A549 (cell line): Measurements from ENCODE around the gene DNAJC15. TPM values are rescaled to one million over a fixed set of nuclear protein-coding genes. Genes with fewer than 3 reads are reported as not detected.

Experiments
- ATAC-seq, 2 experiments: fragments of 200-7000 bp in 1 of 2; fragments of >200 bp in 1 of 2; cut with Nextera tagmentation in 1 of 2; cut with Tn5 transposase in 1 of 2; 3 replicates each; pipeline versions ENCODE4 v1.8.0 to v1.9.1; 2018 to 2020; ENCODE audit warnings: mild to moderate bottlenecking in 1 of 2, moderate library complexity in 1 of 2
- CTCF ChIA-PET: fragments of 300-600 bp; sonication (Branson Sonifier 250); formaldehyde crosslinking; extraction: SDS; loops from one replicate; lab custom pipeline; 2021; ENCODE audit warnings: antibody characterized with exemption, inconsistent platforms; lab: Yijun Ruan, JAX
- POLR2A ChIA-PET: fragments of 350-600 bp; formaldehyde crosslinking; extraction: SDS; loops from one replicate; lab custom pipeline; 2021; ENCODE audit warnings: antibody characterized with exemption, inconsistent platforms; lab: Yijun Ruan, JAX
- DNase-seq, 2 experiments: peaks; one replicate each; pipeline versions ENCODE4 v3.0.0 to v3.0.0-alpha.2; 2011 to 2016; ENCODE audit warnings: low read depth in 1 of 2, low spot score in 1 of 2
- FAIRE-seq: peaks from 2 replicates; lab custom pipeline; 2011; peaks lifted over from hg19 to GRCh38; lab: Jason Lieb, UNC
- H3K27ac ChIP-seq, 2 experiments: fragments of >200 bp; sonication (Bioruptor Twin); formaldehyde crosslinking; 3 replicates each; pipeline ENCODE4 v1.5.1; 2016 to 2017
- H3K4me1 ChIP-seq: fragments of >200 bp; sonication (Bioruptor Twin); formaldehyde crosslinking; 3 replicates; pipeline ENCODE4 v1.6.1; 2016
- H3K4me2 ChIP-seq: fragments of >200 bp; sonication (Bioruptor Twin); formaldehyde crosslinking; 3 replicates; pipeline ENCODE4 v1.6.1; 2016
- H3K4me3 ChIP-seq: fragments of >200 bp; sonication (Bioruptor Twin); formaldehyde crosslinking; 3 replicates; pipeline ENCODE4 v1.5.1; 2016
- H3K9me3 ChIP-seq: fragments of >200 bp; sonication (Bioruptor Twin); formaldehyde crosslinking; 3 replicates; pipeline ENCODE4 v1.6.1; 2016
- BHLHE40 ChIP-seq: IDR thresholded peaks from 2 replicates; pipeline ENCODE4 v1.6.1; 2012; ENCODE audit warnings: low read depth, low read length, inconsistent platforms
- CBX2 ChIP-seq: fragments of 200-600 bp; sonication (generic); IDR thresholded peaks from 2 replicates; pipeline ENCODE4 v1.6.1; 2016; ENCODE audit warnings: low read depth, mild to moderate bottlenecking, borderline replicate concordance
- CBX8 ChIP-seq: fragments of 200-600 bp; sonication (generic); IDR thresholded peaks from 2 replicates; pipeline ENCODE4 v1.6.1; 2016
- CHD2 ChIP-seq: fragments of 150-350 bp; IDR thresholded peaks from 2 replicates; pipeline ENCODE4 v1.6.1; 2014; ENCODE audit warnings: low read length; ENCODE audit not compliant: partially characterized antibody
- EHF ChIP-seq: fragments of 250-450 bp; sonication (Bioruptor Pico); IDR thresholded peaks from 2 replicates; pipeline ENCODE4 v1.5.0; 2020; ENCODE audit warnings: mild to moderate bottlenecking
- EP300 ChIP-seq, 2 experiments: fragments of >200 bp; sonication (Bioruptor Twin); formaldehyde crosslinking; IDR thresholded peaks; 2 replicates in 1 of 2; 3 replicates in 1 of 2; pipeline ENCODE4 v1.6.1; 2016 to 2017
- FOSB ChIP-seq: fragments of 250-450 bp; sonication (Bioruptor Pico); IDR thresholded peaks from 2 replicates; pipeline ENCODE4 v1.5.0; 2020; ENCODE audit warnings: mild to moderate bottlenecking, moderate library complexity
- FOSL2 ChIP-seq, 2 experiments: fragments of 450-650 bp in 1 of 2; fragments of >200 bp in 1 of 2; sonication (Bioruptor Twin) in 1 of 2; formaldehyde crosslinking; IDR thresholded peaks; 2 replicates each; pipeline versions ENCODE4 v1.5.0 to v1.6.1; 2016 to 2020; ENCODE audit warnings: mild to moderate bottlenecking in 1 of 2, moderate library complexity in 1 of 2
- HDAC2 ChIP-seq: fragments of 200-600 bp; sonication (generic); IDR thresholded peaks from 2 replicates; pipeline ENCODE4 v1.6.1; 2016
- HEYL ChIP-seq: fragments of 250-450 bp; sonication (Bioruptor Pico); IDR thresholded peaks from 2 replicates; pipeline ENCODE4 v1.8.0; 2021; ENCODE audit warnings: mild to moderate bottlenecking, moderate library complexity
- HOXB5 ChIP-seq: fragments of 250-450 bp; sonication (Bioruptor Pico); IDR thresholded peaks from 2 replicates; pipeline ENCODE4 v1.5.0; 2020; ENCODE audit warnings: mild to moderate bottlenecking, moderate library complexity
- JUNB ChIP-seq: fragments of >200 bp; sonication (Bioruptor Twin); formaldehyde crosslinking; IDR thresholded peaks from 2 replicates; pipeline ENCODE4 v1.6.1; 2016
- KDM5A ChIP-seq: fragments of 200-600 bp; sonication (generic); IDR thresholded peaks from 2 replicates; pipeline ENCODE4 v1.6.1; 2016; ENCODE audit warnings: antibody characterized with exemption, mild to moderate bottlenecking
- NR3C1 ChIP-seq: fragments of >200 bp; sonication (Bioruptor Twin); formaldehyde crosslinking; IDR thresholded peaks from 3 replicates; pipeline ENCODE4 v1.6.1; 2017
- POLR2A ChIP-seq: IDR thresholded peaks from 2 replicates; pipeline ENCODE4 v1.6.1; 2012; ENCODE audit warnings: mild to moderate bottlenecking, low read length
- POLR2AphosphoS2 ChIP-seq: conservative IDR thresholded peaks from 2 replicates; pipeline ENCODE4 v1.6.1; 2012; ENCODE audit warnings: low read length, improper control_type of control experiment, inconsistent platforms
- RCOR1 ChIP-seq: fragments of 150-350 bp; IDR thresholded peaks from 2 replicates; pipeline ENCODE4 v1.6.1; 2014; ENCODE audit warnings: antibody characterized with exemption, low read length, low read depth
- RFX5 ChIP-seq: fragments of 450-650 bp; IDR thresholded peaks from 2 replicates; pipeline ENCODE4 v1.7.1; 2014; ENCODE audit warnings: antibody characterized with exemption, mild to moderate bottlenecking, moderate library complexity
- RNF2 ChIP-seq: fragments of 200-600 bp; sonication (generic); IDR thresholded peaks from 2 replicates; pipeline ENCODE4 v1.6.1; 2016; ENCODE audit warnings: low read depth, mild to moderate bottlenecking, antibody characterized with exemption, moderate library complexity, borderline replicate concordance
- SREBF2 ChIP-seq: fragments of 450-650 bp; IDR thresholded peaks from 2 replicates; pipeline ENCODE4 v1.6.1; 2014; ENCODE audit warnings: mild to moderate bottlenecking, moderate library complexity
- TFCP2L1 ChIP-seq: fragments of 250-450 bp; sonication (Bioruptor Pico); IDR thresholded peaks from 2 replicates; pipeline ENCODE4 v1.5.0; 2021; ENCODE audit warnings: mild to moderate bottlenecking
- TP53 ChIP-seq: fragments of 250-450 bp; sonication (Bioruptor Pico); IDR thresholded peaks from 2 replicates; pipeline ENCODE4 v1.5.0; 2021; ENCODE audit warnings: mild to moderate bottlenecking, moderate library complexity
- WGBS: methylation state at CpG from one replicate; pipeline ENCODE4 v1.1.6; 2017; ENCODE audit errors: missing lambda C conversion rate; 5-methylcytosine and 5-hydroxymethylcytosine counted together
- polyA plus RNA-seq, 4 experiments: library from polyadenylated mRNA; depleted of rRNA in 3 of 4; stranded (reverse); fragments of >200 nt; fragmentation: RNase III in 1 of 4; extraction: RNeasy Plus Mini Kit Qiagen cat#74134 plus additional on column Dnase treatment in 1 of 4; gene quantifications; 2 replicates in 3 of 4; 3 replicates in 1 of 4; pipeline ENCODE4 v1.2.3, GENCODE V29; 2011 to 2017
- TF ChIP-seq, protein P1 (sequence below): fragments of >200 bp; sonication (Bioruptor Twin); formaldehyde crosslinking; IDR thresholded peaks from 3 replicates; pipeline ENCODE4 v1.5.1; 2016
- TF ChIP-seq, protein P2 (sequence below): IDR thresholded peaks from 2 replicates; pipeline ENCODE4 v1.6.1; 2012
- TF ChIP-seq, protein P3 (sequence below): fragments of 200-600 bp; sonication (generic); IDR thresholded peaks from 2 replicates; pipeline ENCODE4 v1.6.1; 2016; ENCODE audit warnings: antibody characterized with exemption, mild to moderate bottlenecking, moderate library complexity
- TF ChIP-seq, protein P4 (sequence below): fragments of 250-450 bp; sonication (Bioruptor Pico); IDR thresholded peaks from 2 replicates; pipeline ENCODE4 v1.5.0; 2021; ENCODE audit warnings: mild to moderate bottlenecking, moderate library complexity, borderline replicate concordance
- TF ChIP-seq, protein P5 (sequence below): IDR thresholded peaks from 2 replicates; pipeline ENCODE4 v1.6.1; 2012; ENCODE audit warnings: low read depth, borderline replicate concordance

Gene DNAJC15
- polyA plus RNA-seq, 2 of the 4 experiments (the other 2 are of a cell fraction): 0.03 to 0.05 TPM

DNA sequence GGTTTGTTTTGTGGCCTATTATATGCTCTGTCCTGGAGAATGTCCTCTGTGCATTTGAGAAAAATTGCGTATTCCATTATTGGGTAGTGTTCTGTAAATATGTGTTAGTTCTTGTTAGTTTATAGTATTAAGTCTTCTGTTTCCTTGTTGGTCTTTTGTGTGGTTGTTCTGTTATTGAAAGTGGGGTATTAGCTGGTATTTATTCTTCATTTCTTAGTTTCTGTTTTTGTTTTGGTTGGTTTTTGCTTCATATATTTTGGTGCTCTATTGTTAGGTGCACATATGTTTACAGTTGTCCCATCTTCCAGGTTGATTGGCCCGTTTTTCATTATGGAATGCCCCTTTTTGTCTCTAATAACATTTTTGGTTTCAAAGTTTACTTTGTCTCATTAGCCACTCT lies 77.3 kb downstream of the DNAJC15 start:
- CTCF ChIA-PET: interaction anchor here (0.7 to 1.2 kb wide), 3 partner anchors 15 to 691 kb away, joined by 3 to 4 read pairs (median 3); no protein-coding TSS in a partner anchor
- POLR2A ChIA-PET: no interaction called here
- Histone ChIP-seq H3K27ac (no peak overlapping the region), H3K4me2 (no peak overlapping the region), H3K4me1 (no peaks in the 10 kb centered on the region), H3K9me3 (no peaks in the 10 kb centered on the region), H3K4me3 (no peak overlapping the region)
- DNase-seq (no peak), ATAC-seq (no peak), FAIRE-seq (no peak)
- WGBS: 64% methylated on average over 2 of the region's 2 CpGs
- no peak for TF ChIP-seq RCOR1
- TF ChIP-seq EHF: no peak
- no peak for TF ChIP-seq RNF2
- no peak for TF ChIP-seq SREBF2
- TF ChIP-seq, protein P1, sequence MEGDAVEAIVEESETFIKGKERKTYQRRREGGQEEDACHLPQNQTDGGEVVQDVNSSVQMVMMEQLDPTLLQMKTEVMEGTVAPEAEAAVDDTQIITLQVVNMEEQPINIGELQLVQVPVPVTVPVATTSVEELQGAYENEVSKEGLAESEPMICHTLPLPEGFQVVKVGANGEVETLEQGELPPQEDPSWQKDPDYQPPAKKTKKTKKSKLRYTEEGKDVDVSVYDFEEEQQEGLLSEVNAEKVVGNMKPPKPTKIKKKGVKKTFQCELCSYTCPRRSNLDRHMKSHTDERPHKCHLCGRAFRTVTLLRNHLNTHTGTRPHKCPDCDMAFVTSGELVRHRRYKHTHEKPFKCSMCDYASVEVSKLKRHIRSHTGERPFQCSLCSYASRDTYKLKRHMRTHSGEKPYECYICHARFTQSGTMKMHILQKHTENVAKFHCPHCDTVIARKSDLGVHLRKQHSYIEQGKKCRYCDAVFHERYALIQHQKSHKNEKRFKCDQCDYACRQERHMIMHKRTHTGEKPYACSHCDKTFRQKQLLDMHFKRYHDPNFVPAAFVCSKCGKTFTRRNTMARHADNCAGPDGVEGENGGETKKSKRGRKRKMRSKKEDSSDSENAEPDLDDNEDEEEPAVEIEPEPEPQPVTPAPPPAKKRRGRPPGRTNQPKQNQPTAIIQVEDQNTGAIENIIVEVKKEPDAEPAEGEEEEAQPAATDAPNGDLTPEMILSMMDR: no peak
- TF ChIP-seq BHLHE40: no peak
- no peak for TF ChIP-seq HOXB5 (CRISPR knock-in tag)
- TF ChIP-seq TFCP2L1 (CRISPR knock-in tag): no peak
- TF ChIP-seq FOSB (CRISPR knock-in tag): no peak
- TF ChIP-seq, protein P2, sequence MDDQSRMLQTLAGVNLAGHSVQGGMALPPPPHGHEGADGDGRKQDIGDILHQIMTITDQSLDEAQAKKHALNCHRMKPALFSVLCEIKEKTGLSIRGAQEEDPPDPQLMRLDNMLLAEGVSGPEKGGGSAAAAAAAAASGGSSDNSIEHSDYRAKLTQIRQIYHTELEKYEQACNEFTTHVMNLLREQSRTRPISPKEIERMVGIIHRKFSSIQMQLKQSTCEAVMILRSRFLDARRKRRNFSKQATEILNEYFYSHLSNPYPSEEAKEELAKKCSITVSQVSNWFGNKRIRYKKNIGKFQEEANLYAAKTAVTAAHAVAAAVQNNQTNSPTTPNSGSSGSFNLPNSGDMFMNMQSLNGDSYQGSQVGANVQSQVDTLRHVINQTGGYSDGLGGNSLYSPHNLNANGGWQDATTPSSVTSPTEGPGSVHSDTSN: no peak
- TF ChIP-seq, protein P3, sequence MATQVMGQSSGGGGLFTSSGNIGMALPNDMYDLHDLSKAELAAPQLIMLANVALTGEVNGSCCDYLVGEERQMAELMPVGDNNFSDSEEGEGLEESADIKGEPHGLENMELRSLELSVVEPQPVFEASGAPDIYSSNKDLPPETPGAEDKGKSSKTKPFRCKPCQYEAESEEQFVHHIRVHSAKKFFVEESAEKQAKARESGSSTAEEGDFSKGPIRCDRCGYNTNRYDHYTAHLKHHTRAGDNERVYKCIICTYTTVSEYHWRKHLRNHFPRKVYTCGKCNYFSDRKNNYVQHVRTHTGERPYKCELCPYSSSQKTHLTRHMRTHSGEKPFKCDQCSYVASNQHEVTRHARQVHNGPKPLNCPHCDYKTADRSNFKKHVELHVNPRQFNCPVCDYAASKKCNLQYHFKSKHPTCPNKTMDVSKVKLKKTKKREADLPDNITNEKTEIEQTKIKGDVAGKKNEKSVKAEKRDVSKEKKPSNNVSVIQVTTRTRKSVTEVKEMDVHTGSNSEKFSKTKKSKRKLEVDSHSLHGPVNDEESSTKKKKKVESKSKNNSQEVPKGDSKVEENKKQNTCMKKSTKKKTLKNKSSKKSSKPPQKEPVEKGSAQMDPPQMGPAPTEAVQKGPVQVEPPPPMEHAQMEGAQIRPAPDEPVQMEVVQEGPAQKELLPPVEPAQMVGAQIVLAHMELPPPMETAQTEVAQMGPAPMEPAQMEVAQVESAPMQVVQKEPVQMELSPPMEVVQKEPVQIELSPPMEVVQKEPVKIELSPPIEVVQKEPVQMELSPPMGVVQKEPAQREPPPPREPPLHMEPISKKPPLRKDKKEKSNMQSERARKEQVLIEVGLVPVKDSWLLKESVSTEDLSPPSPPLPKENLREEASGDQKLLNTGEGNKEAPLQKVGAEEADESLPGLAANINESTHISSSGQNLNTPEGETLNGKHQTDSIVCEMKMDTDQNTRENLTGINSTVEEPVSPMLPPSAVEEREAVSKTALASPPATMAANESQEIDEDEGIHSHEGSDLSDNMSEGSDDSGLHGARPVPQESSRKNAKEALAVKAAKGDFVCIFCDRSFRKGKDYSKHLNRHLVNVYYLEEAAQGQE: no peak
- no peak for TF ChIP-seq POLR2AphosphoS2
- no peak for TF ChIP-seq HDAC2
- TF ChIP-seq, protein P4, sequence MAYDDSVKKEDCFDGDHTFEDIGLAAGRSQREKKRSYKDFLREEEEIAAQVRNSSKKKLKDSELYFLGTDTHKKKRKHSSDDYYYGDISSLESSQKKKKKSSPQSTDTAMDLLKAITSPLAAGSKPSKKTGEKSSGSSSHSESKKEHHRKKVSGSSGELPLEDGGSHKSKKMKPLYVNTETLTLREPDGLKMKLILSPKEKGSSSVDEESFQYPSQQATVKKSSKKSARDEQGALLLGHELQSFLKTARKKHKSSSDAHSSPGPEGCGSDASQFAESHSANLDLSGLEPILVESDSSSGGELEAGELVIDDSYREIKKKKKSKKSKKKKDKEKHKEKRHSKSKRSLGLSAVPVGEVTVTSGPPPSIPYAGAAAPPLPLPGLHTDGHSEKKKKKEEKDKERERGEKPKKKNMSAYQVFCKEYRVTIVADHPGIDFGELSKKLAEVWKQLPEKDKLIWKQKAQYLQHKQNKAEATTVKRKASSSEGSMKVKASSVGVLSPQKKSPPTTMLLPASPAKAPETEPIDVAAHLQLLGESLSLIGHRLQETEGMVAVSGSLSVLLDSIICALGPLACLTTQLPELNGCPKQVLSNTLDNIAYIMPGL (CRISPR knock-in tag): no peak
- no peak for TF ChIP-seq KDM5A
- no peak for TF ChIP-seq HEYL (CRISPR knock-in tag)
- TF ChIP-seq JUNB: no peak
- no peak for TF ChIP-seq NR3C1

DNA sequence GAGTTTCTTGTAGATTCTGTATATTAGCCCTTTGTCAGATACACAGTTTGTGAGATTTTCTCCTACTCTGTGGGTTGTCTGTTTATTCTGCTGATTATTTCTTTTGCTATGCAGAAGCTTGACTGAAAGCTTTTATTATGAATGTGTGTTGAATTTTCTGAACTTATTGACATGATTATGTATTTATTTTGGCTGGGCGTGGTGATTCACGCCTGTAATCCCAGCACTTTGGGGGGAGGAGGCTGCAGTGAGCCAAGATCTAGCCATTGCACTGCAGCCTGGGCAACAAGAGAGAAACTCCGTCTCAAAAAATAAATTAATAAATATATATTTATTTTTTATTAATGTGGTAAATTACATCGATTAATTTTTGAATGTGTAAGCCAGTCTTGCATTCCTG lies 78.9 kb downstream of the DNAJC15 start:
- FAIRE-seq (no peak), ATAC-seq (no peak), DNase-seq (no peak)
- no peaks in the 10 kb centered on the region for H3K9me3 ChIP-seq
- POLR2A ChIA-PET: no interaction called here
- H3K4me1 ChIP-seq: no peaks in the 10 kb centered on the region
- peak overlapping the region; percentile 38; the same call in 1 of the 3 replicates for H3K4me2 ChIP-seq
- no peak overlapping the region for H3K27ac ChIP-seq
- H3K4me3 ChIP-seq: no peak overlapping the region
- TF ChIP-seq RFX5: no peak
- no peak for TF ChIP-seq SREBF2
- TF ChIP-seq FOSB (CRISPR knock-in tag): no peak
- TF ChIP-seq RNF2: no peak
- TF ChIP-seq CBX8: no peak
- TF ChIP-seq, protein P5, sequence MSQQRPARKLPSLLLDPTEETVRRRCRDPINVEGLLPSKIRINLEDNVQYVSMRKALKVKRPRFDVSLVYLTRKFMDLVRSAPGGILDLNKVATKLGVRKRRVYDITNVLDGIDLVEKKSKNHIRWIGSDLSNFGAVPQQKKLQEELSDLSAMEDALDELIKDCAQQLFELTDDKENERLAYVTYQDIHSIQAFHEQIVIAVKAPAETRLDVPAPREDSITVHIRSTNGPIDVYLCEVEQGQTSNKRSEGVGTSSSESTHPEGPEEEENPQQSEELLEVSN: no peak
- TF ChIP-seq BHLHE40: no peak
- no peak for TF ChIP-seq POLR2A
- no peak for TF ChIP-seq TP53
- no peak for TF ChIP-seq CBX2
- no peak for TF ChIP-seq EP300 (IDR thresholded peaks at IDR 0.05)
- TF ChIP-seq CHD2: no peak
- TF ChIP-seq FOSL2 (IDR thresholded peaks at IDR 0.05): no peak
- no peak for TF ChIP-seq FOSL2 (CRISPR knock-in tag; IDR thresholded peaks at IDR 0.05)
- WGBS: 27% methylated on average over 4 of the region's 4 CpGs
- CTCF ChIA-PET: no interaction called here
